ENCODE measurements around the gene VTI1A.
"Not testable (repeated sequence)": the region's sequence is repeated elsewhere in the genome, so short reads cannot be mapped to it uniquely, and the experiment has no call there.

Gene VTI1A

DNA sequence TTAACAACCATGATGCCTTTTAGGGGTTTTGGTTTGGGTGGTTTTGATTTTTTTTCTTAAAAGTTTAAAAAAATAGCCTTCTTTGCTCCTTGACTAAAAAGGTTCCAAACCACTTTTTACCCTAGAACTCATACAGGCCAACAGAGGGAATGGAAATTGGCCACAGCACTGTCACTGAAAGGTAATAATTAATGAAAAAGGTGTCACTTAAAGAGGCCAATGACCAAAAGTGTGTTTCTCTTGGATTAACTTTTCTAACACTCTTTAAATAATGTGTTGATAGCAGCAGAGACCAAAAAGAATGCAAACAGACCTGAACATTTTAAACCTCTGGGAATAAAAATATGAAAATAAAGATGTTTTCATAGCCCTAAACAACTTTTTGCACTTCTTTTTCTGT, 282.0 kb downstream of the VTI1A start:
- no peak for DNase-seq

DNA sequence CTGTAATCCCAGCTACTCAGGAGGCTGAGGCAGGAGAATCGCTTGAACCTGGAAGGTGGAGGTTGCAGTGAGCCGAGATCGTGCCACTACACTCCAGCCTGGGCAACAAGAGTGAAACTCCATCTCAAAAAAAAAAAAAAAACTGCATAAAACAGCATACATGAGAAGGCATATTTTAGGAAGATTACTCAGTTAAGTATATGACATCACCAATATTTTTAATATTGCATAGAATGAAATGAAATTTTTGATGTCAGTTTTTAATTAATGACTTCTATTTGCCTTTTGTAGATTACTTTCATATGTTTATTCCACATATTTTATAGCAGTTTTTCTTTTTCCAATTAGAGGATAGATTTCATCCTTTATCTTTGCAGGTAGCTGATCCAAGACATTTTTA, 284.4 kb downstream of the VTI1A start:
- DNase-seq = not testable (repeated sequence)

DNA sequence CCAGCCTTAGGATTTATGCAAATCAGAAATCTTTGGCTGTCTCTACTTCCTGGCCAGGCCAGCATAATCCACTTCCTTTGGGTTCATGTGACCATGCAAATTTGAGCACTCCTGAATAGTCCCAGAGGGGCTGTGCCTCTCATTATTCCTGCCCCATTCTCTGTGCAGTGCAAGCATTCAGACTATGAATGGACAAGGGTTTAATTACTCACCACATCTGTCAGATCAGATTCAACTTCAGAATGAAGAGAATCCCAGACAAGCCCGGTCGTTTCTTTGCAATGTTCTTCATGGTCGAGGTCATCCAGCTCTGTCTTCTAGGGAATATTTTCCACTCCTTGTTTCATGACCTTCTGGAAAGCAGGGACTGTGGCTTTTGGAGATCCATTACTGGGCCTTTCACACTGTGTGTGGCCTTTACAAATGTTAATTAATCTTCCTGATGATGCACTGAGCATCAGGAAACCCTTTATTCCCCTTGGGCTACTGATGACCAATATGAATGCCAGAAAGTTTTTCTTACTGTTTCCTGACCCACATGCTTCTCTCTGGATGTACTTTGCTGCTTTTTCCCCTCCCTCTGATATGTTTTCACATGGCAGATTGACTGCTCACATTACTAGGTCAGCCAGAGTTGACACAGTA, 285.4 kb downstream of the VTI1A start:
- DNase-seq = no peak

DNA sequence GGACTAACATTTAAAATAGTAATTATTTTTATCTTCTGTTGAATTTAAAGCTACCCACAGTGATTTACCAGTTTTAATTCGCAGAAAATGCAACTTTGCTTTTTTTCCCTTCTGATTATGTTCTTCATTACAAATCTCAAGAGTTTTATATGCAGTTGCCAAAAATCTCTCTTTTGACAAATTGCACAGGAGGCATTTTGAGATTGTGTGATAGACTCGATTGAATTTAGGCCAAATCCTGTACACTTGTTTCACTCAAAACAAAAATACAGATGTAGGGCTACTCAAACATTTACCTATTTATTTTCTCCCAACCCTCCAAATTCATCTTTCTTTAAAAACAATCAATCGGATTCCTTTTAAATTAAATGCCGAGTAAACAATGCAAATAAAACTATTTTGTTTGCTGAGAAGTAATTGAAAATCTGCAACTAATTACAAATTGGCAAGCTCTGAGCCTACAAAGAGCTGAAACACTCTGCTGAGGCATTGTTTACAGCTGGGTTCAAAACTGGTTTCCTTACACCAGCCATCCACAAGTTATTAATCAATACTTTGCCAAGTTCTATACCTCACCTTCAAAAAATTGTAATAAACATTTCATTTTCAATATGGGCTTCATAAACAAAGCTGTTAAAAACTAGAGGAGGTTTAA, 288.2 kb downstream of the VTI1A start:
- DNase-seq = no peak

DNA sequence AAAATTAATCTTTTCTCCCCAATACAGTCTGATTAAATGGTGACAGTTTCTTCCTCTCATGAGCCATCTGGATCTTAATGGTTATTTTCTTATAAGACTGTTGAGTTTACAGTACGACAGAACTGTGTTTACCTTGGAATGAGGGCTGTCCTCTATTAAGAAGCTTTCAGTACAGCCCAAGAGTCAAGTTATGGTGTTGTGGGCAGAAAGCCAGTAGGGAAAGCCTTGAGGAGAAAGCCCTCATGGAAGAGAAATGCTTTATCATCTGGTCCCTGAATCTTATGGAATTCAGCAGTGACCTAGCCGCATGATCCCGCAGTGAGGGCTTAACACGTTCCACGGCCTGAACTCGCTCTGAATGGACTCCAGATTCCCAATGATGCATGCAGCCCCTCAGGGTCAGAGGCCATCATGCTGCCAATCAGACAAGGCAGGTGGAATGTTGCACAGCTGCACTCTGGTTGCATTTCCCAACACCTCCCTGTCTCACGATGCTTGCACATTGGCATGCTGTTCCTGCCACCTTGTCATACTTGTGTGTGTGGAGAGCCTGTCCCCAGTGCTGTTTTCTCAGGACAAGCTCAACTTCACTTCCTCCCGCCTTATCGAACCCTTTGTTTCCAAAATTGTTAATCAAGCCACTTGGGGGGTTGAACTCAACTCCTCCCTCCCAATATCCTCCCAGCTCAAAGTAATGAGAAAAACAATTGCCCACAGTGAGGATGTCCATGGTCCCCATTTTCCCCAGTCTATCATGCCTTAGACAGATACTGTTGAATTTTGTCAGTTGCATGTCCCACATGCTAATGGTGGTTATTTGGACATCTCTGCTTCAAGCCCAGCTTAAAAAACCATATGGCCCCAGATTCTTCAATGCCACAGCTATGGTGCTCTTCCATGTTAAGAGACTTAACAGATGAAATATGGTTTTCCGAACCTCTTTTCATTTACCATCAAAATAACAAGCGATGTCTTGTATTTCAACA, 291.9 kb downstream of the VTI1A start:
- DNase-seq = no peak

DNA sequence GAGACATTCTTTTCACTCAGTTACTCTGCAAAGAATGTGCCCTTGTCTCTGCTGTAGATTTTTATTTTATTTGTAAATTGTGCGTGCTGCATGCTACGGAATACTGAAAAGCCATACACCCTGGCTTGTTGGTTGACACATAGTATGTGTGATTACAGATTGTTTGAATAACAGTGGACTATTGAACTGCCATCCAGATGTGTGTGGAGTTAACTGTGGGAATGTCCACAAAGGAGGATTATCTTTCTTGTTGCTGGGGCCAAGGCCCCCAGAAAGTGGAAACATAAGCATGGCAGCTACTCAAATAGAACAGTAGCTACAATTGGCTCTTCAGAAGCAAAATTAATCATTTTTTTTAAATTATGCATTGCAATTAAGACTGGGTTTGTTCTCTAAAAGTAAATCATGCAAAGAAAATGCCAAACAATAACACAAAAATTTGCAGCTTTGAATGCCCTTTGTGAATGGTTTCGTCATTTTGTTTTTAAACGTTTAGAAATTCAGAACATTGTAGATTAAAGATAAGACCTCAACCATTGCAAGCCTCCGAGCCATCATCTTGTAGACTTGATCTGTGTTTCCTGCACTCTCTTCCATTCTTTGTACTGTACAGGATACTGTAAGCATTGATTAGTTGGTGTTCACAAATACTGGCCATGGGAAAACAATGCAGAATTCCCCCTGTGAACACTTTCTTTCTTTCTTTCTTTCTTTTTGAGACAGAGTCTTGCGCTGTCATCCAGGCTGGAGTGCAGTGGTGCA, 292.8 kb downstream of the VTI1A start:
- no peak for DNase-seq

DNA sequence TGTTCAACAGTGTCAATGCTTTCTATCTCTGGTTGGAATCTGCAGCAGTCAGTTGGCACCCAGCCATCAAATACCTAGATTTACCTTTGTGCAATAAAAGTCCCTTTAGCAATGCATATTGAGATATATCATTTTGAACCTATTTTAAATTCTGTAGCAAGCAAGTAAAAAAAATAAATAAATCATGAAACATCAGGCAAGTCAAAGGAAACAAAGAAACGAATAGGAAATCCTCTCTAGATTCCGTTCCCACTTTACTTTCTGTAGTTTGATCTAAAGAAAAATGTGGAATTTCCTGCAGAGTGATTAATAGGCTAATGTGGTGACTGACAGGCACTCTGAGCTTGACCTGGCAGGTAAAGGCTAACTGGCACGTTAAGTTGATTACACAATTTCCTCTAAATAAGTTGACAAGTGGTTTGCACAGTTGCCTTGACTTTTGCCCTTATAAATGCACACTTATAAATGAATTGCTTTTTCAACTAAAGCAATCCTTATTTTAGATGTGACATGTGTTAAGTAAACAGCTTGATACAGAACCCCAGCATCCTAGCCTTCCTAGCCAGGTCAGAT, 294.9 kb downstream of the VTI1A start:
- no peak for DNase-seq

DNA sequence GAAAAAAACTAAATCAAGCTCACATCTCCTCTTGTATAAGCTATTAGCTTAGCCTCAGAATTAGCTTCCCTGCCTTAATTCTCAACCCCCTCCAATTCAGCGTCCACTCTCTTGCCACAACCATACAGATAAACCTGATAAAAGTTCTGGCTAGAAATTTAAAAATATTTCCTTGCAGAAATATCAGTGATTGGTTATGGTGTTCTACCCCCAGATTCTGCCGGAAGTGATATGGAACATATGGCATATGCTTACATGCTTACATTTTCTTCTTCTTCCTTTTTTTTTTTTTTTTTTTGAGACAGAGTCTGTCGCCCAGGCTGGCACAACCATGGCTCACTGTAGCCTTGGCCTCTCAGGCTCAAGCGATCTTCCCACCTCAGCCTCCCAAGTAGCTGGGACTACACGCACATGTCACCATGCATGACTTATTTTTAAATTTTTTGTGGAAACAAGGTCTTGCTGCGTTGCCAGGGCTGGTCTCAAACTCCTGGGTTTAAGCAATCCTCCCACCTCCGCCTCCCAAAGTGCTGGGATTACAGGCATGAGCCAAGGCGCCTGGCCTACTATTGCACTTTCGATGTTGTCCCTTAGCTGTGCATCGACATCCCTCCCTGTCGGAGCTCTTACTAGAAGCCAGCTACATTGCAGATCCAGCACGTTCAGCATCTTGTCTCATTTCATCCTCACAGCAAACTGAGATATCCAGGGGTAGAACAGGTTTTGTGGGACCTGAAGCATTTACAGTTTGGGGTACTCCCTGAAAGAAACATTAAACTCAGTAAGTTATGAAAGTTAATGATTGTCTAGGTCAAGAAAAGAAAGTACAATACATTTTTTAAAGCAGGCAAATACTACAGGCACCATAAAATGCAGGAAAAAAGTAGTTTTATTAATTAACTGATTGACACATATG, 297.4 kb downstream of the VTI1A start:
- DNase-seq = no peak

DNA sequence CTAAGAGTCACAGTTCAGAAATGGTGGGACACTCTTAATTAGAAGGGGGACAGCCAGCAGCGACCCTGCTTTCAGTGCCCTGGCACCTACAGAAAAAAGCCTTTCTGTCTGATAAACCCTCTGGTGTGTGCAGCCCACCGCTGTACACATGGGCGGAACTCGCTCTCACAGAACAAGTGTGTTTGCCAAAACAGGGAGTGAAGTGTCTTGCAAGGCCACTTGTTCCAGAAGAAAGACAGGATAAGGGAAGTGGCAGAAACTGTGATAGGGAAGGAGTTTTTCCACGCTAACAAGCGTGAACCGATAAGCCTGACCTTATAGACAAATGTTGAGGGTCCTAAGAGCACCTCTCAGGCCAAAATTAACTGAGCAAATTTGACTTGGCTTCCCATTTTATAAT, 299.3 kb downstream of the VTI1A start:
- DNase-seq = no peak

DNA sequence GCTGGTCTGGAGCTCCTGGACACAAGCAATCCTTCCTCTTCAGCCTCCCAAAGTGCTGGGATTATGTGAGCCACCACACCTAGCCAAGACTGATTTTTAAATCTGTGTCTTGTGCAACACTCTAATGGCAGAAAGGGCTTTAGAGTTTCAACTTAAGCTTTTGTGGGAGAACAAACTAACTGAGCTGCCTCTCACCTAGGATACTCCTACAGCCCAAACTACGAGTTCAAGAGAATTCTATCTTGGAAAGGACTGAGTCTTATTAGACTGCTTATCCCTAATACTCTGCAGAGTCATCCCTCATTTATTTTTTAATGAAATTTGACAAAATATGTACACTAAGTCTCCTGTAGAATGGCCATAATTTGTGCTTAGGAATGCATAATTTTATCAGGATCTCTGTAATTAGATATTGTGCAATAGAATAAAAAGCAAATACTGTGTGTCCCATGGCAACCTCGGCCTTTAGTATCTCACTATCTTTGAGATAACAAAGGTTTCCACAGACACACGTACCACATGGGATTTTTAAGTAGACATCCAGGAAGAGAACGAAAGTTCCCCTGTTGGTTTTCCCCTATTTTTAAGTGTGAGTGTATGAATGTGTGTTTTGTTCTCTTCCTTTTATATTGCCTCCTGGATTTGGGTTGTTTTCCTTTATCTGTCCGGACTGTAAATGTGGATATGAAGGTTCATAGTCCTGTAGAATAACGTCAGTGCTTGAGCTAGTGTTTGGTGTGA, 303.6 kb downstream of the VTI1A start:
- DNase-seq = no peak

DNA sequence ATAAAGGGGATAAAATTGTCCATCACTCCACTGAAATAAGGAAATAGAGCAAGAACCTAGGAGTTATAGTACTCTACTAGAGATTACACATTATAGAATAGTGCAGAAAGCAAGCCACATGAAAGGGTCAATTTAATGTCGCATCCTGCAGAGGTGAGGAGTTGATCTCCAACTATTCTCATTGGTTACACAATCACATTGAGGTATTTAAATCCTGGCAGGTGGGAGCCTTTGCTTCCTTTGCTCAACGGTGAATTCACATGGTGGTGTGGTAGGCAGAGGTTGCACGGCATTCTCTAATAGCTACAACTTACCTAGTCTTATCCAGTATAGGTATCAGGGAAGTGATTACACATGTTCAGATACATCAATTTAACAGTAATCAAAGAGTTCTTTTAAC, 304.6 kb downstream of the VTI1A start:
- no peak for DNase-seq

DNA sequence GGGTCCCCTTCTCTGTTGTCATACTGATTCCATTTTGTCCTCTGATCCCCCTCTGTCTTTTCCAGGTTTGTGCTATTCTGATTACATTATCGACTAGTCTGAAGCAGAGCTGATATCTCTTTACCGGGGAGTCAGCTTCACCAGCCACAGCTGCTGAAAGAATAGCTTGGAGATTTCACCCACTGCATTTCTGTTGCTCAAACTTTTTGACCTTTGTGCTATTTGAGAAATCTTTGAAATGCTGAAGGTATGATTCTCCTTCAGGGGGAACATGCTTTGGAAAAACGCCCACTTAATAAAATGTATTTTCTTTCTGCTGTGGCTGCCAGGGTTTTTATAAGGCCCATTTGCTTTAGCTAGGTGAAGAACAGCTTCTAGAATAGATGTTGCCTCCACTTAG, 305.3 kb downstream of the VTI1A start:
- no peak for DNase-seq

DNA sequence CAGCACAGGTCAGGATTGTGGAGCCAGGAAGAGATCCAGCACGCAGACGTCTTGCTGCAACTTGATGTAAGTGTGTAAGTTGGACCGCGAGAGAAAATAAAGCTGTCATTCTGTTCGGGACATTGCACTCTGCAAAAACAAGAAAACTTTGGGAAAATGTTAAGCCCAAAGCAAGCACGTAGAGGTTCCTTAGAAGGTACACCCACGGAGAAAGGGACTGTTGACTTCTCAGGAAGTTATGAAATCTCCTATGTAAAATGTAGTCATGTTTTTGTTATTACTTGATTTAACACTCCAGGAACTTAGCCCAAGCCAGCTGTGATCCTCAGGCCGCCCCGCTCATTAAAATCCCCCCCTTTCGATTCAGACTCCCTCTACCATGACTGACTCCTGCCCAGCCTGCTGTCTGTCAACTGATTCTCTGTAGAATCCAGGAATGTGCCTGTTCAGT, 307.0 kb downstream of the VTI1A start:
- no peak for DNase-seq

DNA sequence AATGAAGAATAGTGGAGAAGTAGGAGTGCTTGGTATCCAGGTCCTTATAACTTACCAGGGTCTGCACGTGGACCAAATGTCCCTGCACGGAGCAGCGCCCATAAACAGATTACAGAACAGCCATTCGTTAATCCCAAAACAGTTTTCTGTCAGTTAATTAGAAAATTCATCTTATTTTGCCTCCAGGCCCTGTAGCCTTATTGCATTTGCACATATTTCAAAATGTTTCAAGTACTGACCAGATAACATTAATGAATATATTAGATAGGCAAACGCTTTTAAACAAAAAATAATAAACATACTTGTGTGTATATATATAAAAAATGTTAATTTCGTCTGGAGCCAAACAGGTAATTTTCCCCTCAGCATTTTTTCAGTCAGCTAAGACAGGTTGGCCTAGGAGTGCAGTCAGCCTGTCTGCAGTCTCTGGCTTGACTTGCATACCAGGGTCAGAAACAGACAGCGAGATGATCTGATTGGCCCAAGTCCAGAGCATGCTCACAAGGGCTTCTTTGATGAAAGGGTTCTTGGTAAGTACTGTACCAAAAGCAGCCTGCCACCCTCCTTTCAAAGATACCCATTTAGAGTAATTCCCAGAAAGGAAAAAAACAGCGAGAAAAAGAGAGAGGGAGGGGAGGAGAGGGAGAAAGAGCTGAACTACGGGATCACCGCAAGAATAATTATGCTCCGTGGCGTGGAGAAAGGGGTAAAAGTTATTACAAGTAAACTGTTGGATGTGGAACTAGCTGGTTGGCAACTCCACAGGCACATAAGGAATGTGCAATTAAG, 308.6 kb downstream of the VTI1A start:
- no peak for DNase-seq

DNA sequence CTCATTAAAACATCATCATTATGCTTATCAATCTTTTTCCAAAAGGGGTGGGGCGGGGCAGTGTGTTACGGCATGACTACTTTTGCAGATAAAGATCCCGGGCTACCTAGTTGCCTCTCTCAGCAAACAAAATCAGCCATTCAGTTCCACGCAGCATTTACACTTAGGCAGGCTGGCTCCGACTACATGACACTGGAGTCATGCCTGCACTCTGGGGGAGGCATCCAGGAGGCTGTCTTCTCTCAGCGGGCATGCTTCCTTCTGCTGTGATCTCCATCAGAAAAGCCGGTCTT, 309.2 kb downstream of the VTI1A start:
- DNase-seq = no peak

DNA sequence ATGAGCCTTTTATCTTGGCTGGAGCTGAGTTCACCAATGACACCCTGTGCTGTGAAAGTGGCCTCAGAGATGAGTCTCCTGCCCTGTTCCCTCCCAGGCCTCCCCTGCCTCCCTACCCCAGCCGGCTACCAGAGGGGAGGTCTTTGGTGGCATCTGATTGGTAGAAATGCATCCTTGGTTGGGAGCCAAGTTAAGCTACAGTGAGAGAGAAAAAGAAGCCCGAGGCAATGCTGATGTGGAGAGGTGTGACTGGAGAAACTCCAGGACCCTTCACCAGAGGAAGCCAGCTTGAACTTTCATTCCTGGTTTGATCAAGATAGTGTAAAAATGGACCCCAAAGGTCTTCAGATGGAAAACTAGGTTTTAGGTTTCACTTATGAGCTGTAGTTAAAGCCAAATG, 311.9 kb downstream of the VTI1A start:
- DNase-seq = no peak

DNA sequence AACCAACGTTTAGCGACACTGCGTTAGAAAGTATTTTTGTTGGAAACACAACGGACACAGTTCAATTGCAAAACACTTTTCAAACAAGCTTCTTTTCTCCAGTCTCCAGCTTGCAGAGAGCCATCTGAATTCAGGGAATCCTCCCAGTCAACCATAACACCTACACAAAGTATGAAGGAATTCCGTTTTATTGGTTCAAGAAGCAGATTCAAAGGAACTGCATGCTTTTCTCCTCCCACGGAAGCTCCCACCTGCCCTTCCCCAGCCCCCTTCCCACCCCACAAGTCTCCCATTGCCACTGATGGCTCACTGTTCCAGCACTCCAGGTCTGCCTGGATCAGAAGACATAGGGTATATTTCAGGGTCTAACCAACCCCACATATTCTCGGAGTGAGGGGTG, 312.5 kb downstream of the VTI1A start:
- no peak for DNase-seq

DNA sequence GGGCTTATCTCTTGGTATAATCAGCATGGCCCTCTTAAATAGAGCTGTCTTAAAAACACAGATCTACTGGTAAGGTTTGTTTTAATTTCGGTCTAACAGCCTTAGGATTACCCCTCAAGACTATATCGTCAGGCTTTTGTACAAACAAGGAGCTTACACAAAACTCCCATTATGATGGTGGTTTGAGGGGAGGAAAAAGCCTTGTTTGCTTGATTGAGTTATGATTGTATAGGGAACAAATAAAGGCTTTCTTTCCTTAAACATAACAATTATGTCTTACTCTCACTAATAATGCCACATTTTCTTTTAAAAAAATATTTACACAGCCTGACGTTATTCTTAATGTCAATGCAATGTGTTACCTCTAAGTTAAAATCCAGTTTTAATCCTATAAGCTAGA, 314.2 kb downstream of the VTI1A start:
- no peak for DNase-seq

DNA sequence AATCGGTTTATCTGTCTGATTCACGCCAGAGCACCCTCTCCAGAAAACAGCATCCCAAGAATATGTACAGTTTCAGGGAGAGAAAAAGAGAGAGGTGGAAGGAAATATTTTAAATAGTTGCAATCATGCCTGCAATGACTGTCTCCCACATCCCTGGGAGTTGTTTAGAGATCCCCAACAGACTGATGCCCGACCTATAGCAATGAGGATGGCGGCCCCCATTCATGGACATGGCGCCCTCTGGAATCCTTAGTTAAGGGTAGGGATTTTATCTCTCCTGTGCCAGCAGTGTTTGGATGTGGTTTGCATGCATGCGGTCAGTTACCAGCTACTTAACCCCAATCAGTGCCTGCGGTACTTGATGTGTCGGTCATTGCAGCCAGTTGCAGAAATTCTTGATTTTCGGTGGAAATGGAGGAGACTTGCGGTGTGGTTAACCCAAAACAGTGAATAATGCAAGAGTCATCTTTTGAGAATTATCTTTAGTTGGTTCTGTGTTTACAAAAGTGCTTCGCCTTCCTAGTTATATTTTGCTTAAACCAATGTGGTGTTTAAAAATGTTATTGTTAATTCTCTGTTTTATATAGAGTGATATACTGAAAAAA, 317.0 kb downstream of the VTI1A start:
- no peak for DNase-seq
